Activated gamma-delta T cell treated with Interleukin-2 at 50 U/mL for 16 hours (primary cell): ENCODE results near the gene RPTN.
"Not testable (repeated sequence)": the region's sequence is repeated elsewhere in the genome, so short reads cannot be mapped to it uniquely, and the experiment has no call there.

Experiments used
- DNase-seq: peaks from one replicate; pipeline ENCODE4 v3.0.0-alpha.2; 2020

RPTN gene

DNA sequence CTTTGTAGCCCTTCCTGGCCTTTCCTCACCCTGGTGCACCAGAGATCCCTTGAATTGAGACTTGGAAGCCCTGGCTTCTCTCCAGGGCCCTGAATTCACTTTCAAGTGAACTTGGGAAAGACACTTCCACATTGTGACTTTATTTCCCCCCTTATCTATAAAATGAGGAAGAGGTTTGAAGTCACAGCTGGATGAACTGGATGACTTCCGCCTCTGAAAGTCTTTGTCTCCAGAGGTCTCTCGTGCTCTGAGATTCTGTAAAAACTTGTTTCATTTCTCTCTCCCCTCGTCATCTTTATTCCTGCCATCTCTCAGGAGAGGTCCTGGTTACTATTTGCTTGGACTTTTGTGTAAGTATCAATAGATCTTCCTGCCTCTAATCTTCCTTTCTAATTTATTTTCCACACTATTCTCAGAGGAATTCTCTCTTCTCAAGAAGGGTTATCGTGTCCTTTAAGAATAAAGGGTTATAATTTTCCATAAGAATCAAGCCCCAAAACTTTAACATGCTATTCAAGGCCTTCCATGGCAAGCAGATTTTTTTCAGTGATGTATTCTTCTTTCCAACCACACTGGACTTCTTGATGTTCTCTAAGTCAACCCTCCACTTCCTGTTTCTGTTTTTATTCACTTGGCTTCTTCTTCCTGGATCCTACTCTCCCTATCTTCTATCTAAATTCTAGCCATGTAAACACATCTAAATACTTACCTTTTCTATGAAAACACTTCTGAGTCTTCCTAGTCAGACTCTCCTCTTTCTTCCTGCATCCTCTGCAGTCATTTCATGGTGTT is 6.5 kb upstream of the RPTN start:
- no peak for DNase-seq

DNA sequence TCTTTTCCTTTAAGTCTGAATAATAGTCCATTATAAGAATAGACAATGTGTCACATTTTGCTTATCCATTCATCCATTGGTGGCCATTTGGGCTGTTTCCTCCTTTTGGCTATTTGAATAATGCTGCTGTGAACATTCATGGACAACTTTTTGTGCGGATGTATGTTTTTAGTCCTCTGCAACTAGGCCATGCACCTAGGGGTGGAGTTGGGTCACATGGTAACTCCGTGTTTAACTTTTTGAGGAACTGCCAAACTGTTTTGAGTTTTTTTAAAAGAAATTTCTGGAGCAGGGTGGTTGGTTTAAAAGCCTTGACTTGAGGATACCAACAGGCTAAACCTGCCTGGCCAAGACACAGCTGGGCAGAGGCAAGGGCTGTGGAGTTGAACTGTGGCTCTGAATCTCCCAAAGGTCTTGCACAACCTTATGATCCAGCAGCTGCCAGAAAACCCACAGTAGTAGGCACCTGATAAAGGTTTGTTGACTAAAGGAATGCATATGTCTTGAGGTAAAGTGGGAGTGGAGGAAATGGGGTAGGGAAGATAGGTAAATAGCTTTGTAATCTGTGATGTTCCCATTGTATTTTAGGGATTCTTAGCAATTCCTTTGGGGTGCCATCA is 5.6 kb upstream of the RPTN start:
- DNase-seq = no peak

DNA sequence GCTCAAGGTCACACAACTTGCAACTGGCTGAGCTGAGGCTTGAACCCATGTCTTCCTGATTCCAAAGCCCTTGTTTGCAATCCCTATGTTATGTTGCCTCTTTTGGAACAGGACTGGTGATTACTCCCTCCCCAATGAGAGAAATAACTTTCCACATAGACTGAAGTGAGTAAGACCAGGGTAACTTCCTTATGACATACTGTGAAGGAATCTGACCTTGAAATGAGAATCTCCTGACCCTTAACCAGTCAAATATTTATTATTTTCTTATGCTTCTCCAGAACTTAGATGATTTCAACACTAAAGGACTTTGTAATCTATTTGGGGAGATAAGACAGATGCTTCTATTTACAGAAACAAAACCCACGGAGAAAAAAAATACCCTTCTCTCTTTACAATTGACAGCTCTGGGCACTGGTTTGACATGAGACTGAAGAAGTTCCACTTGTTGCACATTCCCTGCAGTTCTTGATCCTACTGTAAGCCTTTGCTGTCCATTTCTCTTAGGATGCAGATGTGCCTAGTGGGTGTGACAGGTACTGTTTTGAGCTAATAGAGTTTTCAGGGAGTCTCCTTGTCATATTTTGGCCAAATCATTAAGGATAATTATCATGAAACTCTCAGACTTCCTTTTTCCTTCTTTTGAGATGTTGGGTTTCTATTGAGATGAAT is 3.9 kb upstream of the RPTN start:
- no peak for DNase-seq

DNA sequence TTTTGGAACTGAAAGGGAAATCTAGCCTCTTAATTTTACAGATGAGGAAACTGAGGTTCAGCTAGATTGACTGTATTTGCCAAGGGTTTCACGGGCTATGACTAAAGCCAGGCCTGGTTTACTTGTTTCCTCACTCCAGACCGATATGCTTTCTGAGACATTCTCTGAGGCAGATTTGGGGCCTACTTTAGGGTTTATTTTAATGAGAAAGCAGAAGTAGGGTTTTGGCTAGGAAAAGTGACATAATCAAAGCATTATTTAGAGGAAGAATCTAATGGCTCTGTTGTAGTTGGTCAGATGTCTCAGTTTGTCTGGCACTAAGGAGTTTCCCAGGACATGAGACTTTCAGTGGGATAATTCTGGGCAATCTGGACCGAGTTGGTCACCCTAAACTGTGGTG is 1.5 kb upstream of the RPTN start:
- DNase-seq = no peak

DNA sequence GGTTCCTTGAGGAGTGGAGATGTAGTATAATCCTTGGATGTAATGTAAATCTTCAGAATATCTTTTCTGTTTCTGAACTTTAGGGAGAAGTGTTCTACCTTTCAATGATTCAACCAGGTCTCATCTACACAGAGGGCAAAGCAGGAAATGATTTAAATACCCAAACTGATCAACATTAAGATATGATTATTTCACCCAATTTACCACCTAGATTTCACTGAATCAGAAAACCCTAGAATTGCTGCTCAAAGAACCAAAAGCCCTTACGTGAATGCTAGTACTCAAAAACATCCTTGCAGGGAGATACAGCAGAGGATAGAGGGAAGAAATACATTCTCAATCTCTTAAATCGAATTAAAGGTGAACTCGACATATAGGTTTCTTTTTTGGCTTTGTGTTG is 5.0 kb downstream of the RPTN start:
- no peak for DNase-seq

DNA sequence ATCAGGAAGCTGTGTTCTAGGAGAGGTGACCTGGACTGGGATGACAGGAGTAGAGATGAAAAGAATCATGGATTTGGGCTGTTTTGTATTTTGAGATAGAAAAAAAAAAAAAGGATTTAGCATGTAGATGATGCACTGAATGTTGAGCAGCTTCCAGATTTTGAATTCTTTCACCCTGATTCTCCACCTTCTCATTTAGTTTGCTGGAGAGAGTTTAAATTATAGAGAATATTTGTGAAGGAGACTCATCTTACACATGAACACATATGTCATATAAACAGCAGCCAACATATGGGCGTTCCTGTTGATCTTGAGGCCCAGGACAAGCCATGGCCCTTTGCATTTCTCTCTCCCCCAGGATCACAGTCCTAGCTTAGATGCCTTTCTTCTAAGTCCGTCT is 7.4 kb downstream of the RPTN start:
- no peak for DNase-seq

DNA sequence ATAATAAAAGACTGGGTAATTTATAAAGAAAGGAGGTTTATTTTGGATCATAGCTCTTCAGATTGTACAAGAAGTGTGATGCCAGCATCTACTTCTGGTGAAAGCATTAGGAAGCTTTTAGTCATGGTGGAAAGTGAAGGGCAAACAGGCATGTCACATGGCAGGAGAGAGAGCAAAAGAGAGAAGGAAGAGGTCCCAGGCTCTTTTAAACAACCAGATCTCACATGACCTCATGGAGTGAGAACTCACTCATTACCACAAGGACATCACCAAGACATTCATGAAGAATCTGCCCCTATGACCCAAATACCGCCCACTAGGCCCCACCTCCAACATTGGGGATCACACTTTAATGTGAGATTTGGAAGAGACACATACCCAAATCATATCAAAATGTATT is 10.0 kb downstream of the RPTN start:
- DNase-seq = no peak

DNA sequence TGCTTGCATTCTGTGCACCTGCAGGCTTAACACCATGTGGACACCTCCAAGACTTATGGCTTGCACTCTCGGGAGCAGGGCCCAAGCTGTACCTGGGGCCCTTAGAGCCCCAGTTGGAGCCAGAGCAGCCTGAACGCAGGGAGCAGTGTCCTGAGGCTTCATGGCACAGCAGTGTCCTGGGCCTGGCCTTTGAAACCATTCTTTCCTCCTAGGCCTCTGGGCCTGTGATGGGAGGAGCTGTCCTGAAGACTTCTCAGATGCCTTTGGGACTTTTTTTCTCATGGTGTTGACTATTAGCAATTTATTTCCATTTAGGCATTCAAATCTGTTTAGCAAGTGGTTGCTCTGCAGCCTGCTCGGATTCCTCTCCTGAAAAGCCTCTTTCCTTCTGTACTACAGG is 11.0 kb downstream of the RPTN start:
- DNase-seq = no peak

DNA sequence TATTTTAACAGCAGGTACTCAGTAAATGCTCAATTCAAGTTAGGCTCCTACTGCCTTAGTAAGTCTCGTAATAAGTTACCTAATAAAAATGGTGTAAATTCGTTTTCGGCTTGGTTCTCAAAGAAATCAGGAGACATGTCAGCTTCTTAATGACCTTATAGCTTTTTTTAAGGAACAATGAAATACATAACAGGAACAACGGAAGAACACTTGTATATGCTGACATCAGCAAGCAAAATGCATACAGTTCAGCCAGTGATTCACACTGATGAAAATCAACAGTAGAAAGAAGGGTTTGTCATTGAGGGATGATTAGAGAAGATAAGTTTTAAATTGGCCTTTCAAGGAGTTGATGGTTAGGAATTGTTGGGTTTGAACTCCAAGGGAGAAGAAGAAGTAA is 13.3 kb downstream of the RPTN start:
- DNase-seq = no peak

DNA sequence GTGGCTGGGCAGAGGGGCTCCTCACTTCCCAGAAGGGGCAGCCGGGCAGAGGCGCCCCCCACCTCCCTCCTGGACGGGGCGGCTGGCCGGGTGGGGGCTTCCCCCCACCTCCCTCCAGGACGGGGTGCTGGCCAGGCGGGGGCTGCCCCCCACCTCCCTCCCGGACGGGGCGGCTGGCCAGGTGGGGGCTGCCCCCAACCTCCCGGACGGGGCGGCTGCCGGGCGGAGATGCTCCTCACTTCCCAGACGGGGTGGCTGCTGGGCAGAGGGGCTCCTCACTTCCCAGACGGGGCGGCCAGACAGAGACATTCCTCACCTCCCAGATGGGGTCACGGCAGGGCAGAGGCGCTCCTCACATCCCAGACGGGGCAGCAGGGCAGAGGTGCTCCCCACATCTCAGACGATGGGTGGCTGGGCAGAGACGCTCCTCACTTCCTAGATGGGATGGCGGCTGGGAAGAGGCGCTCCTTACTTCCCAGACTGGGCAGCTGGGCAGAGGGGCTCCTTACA is 14.3 kb downstream of the RPTN start:
- not testable (repeated sequence) for DNase-seq

DNA sequence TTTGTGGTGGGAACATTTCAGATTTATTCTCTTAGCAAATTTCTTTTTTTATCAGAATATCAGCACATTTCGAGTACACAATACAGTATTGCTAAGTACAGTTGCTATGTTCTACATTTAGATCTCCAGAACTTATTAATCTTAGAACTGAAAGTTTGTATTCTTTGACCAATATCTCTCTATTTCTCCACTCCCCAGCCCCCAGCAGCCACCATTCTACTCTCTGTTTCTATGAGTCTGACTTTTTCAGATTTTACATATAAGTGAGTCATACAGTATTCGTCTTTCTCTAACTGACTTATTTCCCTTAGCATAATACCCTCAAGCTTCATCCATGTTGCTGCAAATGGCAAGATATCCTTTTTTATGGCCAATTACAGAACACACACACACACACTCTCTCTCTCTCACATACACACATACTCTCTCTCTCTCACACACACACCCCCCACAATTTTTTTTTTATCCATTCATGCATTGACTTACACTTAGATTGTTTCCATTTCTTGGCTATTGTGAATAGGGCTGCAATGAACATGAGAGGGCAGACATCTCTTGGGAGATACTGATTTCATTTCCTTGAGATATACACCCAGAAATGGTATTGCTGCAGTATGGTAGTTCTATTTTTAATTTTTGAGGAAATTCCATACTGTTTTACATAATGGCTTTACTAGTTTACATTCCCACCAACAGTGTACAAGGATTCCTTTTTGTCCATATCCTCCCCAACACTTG is 15.7 kb downstream of the RPTN start:
- no peak for DNase-seq

DNA sequence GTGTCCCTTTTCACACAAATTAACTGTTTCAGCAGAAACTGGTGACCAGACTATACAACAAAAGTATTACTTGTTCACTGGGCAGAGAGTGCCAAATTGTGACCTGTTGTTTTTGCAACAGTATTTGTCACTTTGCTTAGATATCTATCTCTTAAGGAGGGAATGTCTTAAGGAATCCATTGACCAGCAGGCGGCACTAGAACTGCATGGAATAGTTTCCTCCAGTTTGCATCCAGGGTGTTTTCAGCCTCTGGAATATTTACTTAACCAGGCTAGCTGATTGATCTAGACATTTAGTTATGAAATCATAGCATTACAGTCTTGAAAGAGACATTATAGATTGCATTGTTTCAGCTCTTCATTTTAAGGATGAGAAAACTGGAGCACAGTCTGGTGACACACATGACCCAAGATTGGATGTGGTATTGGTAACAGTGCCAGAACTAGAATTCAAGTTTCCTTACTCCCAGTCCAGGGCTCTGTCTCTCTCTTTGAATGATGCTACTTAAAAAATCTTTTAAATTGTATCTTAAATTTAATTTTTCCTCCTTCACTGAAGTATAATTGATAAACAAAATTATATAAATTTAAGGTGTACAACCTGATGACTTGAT is 16.9 kb downstream of the RPTN start:
- DNase-seq = no peak

DNA sequence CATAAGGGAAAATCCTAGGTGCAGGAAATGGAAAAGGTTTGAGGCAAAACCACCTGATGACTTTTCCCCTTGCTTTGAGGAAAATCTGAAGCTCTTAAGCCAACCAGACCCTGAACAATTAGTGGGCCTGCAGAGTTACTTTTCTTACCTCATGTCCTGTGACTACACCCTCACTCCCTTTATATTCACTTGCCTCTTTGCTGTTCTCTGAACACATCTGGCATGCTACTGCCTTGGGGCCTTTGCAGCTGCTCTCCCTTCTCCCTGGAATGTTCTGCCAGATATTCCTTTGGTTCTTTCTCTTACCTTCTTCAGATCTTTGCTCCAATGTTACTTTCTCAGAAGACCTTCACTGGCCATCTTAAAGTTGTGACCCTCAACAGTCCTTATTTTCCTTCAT is 21.8 kb downstream of the RPTN start:
- no peak for DNase-seq

DNA sequence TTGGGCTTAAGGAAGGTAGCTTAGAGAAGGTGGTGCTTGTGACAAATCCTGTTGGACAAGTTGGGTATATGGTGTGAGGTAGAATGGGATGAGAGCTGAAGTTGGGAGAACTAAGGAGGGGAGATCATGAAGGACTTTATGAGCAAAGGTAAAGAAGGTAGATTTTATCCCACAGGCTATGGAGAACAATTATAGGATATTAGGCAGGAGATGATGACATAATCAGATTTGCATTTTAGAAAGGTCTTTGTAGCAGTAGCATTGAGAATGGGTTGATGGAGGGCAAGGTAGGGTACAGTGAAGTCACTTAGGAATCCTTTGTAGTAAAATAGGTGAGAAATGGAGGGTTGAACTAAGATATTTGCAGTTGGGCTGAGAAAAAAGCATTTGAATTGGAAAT is 28.8 kb downstream of the RPTN start:
- DNase-seq = no peak

DNA sequence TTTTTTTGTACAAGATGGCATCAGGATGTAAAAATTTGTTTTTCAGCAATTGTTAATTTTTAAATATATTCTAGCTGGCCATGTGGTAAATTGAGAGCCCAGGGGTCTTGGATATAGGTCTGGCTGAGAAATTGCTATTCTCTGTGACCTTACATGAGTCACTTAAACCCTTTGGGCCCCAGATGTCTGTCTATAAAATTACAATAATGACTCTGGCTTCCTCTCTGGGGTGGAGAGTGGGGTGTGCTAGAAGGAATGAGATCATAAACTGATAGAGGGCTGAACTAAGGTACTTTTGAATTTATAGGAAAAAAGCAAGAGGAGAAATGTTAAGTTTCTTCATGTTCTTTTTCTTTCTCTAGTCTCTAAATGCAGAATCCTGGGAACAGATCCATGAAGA is 31.4 kb downstream of the RPTN start:
- DNase-seq = no peak

DNA sequence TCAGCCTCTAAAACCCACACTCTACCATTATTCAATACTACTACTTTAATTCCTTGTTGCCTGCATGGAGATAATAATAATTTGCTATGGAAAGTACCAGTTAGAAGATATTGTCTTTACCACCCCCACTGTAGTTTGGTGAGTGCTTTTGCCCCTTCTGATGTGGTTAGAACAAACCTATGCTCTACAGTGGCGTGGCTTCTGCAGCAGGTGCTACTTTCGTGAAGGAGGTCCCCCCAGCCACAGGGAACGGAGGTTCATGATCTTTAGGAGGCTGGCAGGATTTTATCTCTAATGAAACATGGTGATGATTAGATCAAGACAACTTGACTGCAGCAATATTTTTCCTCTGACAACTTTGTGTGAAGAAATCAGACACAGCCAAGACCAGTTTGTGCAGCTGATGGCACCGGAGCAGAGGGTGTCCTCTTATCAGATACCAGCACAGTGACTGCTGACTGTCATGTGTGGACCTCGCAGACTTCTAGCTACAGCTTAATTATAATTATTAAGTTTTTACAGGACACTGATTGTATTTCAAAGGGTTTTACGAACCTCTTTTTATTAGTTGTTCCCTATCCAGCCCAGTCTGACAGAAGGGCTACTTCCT is 33.1 kb downstream of the RPTN start:
- no peak for DNase-seq

DNA sequence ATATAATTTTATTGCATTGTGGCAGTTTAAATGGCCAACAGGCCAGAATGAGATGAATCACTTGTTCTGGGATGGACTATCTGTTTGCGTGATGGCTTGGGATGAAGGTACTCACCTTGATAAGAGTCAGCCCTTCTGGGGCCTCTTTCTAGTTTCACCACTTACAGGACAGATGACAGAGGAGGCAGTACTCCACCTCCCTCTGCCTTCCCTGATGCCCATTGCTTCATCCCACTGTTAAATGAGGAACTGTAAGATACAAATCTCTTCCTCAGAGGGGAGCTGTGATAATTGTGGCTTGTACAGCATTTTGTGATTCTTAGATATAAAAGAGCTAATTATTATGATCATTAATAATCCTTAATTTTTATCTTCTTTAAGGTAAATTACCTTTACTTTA is 40.1 kb downstream of the RPTN start:
- no peak for DNase-seq

DNA sequence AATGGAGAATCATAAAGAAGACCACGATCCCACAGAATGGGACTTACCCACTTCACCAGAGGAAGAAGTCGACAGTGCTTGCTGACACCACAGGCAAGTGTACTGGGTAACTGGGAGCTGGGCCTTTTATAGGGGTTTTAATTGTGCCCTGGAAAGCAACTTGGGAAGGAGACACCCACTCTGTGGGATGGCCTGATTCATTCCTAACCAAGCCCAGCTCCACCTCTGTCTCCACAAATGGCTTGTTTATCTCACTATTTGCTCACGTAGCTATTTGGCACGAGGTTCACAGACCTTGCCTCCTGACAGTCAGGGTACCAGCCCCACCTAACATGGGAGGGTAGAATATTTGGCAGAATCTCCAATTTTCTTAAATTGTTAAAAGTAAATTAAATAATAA is 43.7 kb downstream of the RPTN start, which contains the start of gene TCHH:
TCHH (minus strand) TSS at position 101 of the 400 bp plus-strand sequence. CDS start 1,364 bp downstream, outside the sequence.
- DNase-seq = no peak

DNA sequence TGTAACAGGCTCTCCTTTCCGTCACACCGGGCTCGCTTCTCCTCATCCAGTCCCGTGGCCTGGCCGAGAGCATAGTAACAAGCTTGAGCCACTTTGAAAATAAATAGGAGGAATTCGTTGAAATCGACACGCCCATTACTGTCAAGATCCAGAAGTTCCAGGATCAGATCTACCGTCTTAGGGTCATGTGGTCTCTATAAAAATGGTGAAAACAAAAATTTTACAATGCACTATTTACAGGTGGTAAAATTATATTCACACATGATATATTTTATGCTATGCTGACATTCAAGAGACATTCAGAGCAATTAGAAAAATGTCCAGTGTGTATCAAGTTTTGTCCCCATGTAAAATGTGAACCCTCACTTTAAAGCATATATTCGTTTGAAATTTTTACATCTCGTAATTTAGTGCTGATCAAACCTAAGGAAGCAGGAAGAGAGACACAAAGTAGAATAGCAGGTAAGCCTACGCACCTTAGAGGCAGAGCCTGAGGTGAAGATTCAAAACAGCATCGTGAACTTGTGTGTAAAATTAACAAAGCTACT is 46.1 kb downstream of the RPTN start:
- DNase-seq = no peak

DNA sequence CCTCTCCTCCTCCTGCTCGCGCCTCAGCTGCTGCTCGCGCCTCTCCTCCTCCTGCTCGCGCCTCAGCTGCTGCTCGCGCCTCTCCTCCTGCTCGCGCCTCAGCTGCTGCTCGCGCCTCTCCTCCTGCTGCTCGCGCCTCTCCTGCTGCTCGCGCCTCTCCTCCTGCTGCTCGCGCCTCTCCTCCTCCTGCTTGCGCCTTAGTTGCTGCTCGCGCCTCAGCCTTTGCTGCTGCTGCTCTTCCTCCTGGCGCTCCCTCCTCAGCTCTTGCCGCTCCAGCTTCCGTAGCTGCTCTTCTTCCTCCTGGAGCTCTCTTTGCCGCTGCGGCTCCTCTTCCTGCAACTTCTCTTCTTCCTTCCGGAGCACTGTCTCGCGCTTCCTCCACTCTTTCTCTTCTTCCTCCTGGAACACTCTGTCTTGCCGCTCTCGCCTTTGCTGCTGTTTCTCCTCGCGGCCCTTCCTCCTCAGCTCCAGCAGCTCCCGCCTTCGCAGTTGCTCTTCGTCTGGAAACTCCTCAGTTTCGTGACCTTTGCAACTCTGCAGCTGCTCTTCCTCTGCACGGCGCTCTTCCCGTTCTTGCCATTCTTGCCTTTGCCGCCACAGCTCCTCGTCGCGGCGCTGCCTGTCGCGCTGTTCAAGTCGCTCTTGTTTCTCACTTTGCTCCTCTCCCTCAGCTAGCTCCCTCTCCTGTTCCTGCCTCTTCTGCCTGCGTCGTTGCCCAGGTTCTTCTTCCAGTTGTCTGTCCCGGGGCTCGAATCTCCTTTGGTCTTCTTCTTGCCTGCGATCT is 46.7 kb downstream of the RPTN start:
- DNase-seq = no peak

DNA sequence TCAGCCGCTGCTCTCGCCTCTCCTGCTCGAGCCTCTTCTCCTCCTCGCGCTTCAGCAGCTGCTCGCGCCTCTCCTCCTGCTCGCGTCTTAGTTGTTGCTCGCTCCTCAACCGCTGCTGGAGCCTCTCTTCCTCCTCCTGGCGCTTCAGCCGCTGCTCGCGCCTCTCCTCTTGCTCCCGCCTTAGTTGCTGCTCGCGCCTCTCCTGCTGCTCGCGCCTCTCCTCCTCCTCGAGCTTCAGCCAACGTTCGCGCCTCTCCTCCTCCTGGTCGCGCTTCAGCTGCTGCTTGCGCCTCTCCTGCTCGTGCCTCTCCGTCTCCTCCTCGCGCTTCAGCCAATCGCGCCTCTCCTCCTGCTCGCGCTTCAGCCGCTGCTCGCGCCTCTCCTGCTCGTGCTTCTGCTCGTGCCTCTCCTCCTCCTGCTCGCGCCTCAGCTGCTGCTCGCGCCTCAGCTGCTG is 47.5 kb downstream of the RPTN start:
- DNase-seq = no peak
